IMR-90 (cell line): Measurements from ENCODE around the gene XRCC5. TPM values are rescaled to one million over a fixed set of nuclear protein-coding genes. Genes with fewer than 3 reads are reported as not detected.

ENCODE experiments used
- ATAC-seq: fragments of 200-7000 bp; cut with Tn5 transposase; 2 replicates; pipeline ENCODE4 v1.9.1; 2020; ENCODE audit warnings: low read depth, mild to moderate bottlenecking, moderate library complexity
- BruUV-seq: library from RNA; stranded (reverse); fragments of 400-500 nt; replicated peaks from 2 replicates; lab custom pipeline; 2021; lab: Mats Ljungman, UMichigan
- CTCF ChIA-PET: fragments of 300-600 bp; formaldehyde crosslinking; extraction: SDS; loops from one replicate; lab custom pipeline; 2021; ENCODE audit warnings: antibody characterized with exemption; lab: Yijun Ruan, JAX
- POLR2A ChIA-PET: fragments of 300-600 bp; sonication (Branson Sonifier 250); formaldehyde crosslinking; loops from one replicate; lab custom pipeline; 2022; ENCODE audit warnings: antibody characterized with exemption; ENCODE audit not compliant: unreplicated experiment; lab: Charles Lee
- DNase-seq: peaks from one replicate; pipeline ENCODE4 v3.0.0; 2013
- H2AFZ ChIP-seq: replicated peaks from 2 replicates; pipeline ENCODE3; 2013; ENCODE audit warnings: low read length, mild to moderate bottlenecking; ENCODE audit not compliant: poor library complexity
- H2AK5ac ChIP-seq: 2 replicates; pipeline ENCODE4 v1.6.1; 2013; ENCODE audit warnings: low read depth, low read length, inconsistent platforms
- H2AK9ac ChIP-seq: replicated peaks from 2 replicates; pipeline ENCODE3; 2013; ENCODE audit warnings: mild to moderate bottlenecking, low read depth, low read length, moderate library complexity; ENCODE audit not compliant: poor library complexity
- H2BK120ac ChIP-seq: 2 replicates; pipeline ENCODE4 v1.6.1; 2013; ENCODE audit warnings: low read depth, low read length, inconsistent platforms
- H2BK15ac ChIP-seq: 3 replicates; pipeline ENCODE4 v1.6.1; 2013; ENCODE audit warnings: low read depth, low read length, inconsistent platforms
- H2BK20ac ChIP-seq: 2 replicates; pipeline ENCODE4 v1.6.1; 2013; ENCODE audit warnings: low read depth, mild to moderate bottlenecking, inconsistent platforms, low read length, moderate library complexity
- H2BK5ac ChIP-seq: 2 replicates; pipeline ENCODE4 v1.6.1; 2013; ENCODE audit warnings: mild to moderate bottlenecking, low read depth, low read length, inconsistent platforms; ENCODE audit not compliant: poor library complexity, severe bottlenecking
- H3K14ac ChIP-seq: replicated peaks from 2 replicates; pipeline ENCODE4 v1.6.1; 2013; ENCODE audit warnings: low read depth, low read length, inconsistent platforms
- H3K18ac ChIP-seq: 2 replicates; pipeline ENCODE4 v1.6.1; 2013; ENCODE audit warnings: low read depth, low read length, control low read depth
- H3K23ac ChIP-seq: 2 replicates; pipeline ENCODE4 v1.6.1; 2013; ENCODE audit warnings: low read depth, low read length, inconsistent platforms
- H3K27ac ChIP-seq: 2 replicates; pipeline ENCODE4 v1.5.1; 2013; ENCODE audit warnings: mild to moderate bottlenecking, control low read depth, low read length; ENCODE audit not compliant: insufficient read depth
- H3K27me3 ChIP-seq: 2 replicates; pipeline ENCODE4 v1.6.1; 2013; ENCODE audit warnings: low read length; ENCODE audit not compliant: control insufficient read depth, insufficient read depth
- H3K36me3 ChIP-seq: 2 replicates; pipeline ENCODE4 v1.6.1; 2013; ENCODE audit warnings: low read length, mixed read lengths; ENCODE audit not compliant: control insufficient read depth, insufficient read depth
- H3K4ac ChIP-seq: 2 replicates; pipeline ENCODE4 v1.6.1; 2013; ENCODE audit warnings: low read depth, low read length, inconsistent platforms
- H3K4me1 ChIP-seq: 2 replicates; pipeline ENCODE4 v1.6.1; 2013; ENCODE audit warnings: low read length, mixed read lengths; ENCODE audit not compliant: control insufficient read depth, insufficient read depth
- H3K4me2 ChIP-seq: 2 replicates; pipeline ENCODE4 v1.6.1; 2013; ENCODE audit warnings: low read depth, mild to moderate bottlenecking, control low read depth, low read length, moderate library complexity
- H3K4me3 ChIP-seq: 2 replicates; pipeline ENCODE4 v1.5.1; 2013; ENCODE audit warnings: low read depth, mild to moderate bottlenecking, control low read depth, low read length, moderate library complexity; ENCODE audit not compliant: insufficient read depth
- H3K56ac ChIP-seq: 2 replicates; pipeline ENCODE4 v1.6.1; 2013; ENCODE audit warnings: low read length, inconsistent platforms; ENCODE audit not compliant: insufficient read depth; ENCODE audit errors: extremely low read depth
- H3K79me1 ChIP-seq, 2 experiments: 2 replicates each; pipeline ENCODE4 v1.6.1; 2013; ENCODE audit warnings: low read length in 2 of 2, inconsistent platforms in 1 of 2, low read depth in 1 of 2
- H3K9ac ChIP-seq: 2 replicates; pipeline ENCODE4 v1.6.1; 2013; ENCODE audit warnings: low read depth, low read length, control low read depth
- H3K9me1 ChIP-seq: 2 replicates; pipeline ENCODE4 v1.6.1; 2013; ENCODE audit warnings: low read length, inconsistent platforms; ENCODE audit not compliant: insufficient read depth
- H3K9me3 ChIP-seq: 2 replicates; pipeline ENCODE4 v1.6.1; 2013; ENCODE audit warnings: low read length; ENCODE audit not compliant: control insufficient read depth, insufficient read depth
- H4K20me1 ChIP-seq: 2 replicates; pipeline ENCODE4 v1.6.1; 2013; ENCODE audit warnings: low read length, inconsistent platforms; ENCODE audit not compliant: insufficient read depth
- H4K5ac ChIP-seq: 2 replicates; pipeline ENCODE4 v1.6.1; 2013; ENCODE audit warnings: mild to moderate bottlenecking, low read depth, low read length, control low read depth
- H4K8ac ChIP-seq, 2 experiments: 2 replicates each; pipeline ENCODE4 v1.6.1; 2013; ENCODE audit warnings: low read depth in 2 of 2, low read length in 2 of 2, control low read depth in 1 of 2, inconsistent platforms in 1 of 2
- H4K91ac ChIP-seq: 2 replicates; pipeline ENCODE4 v1.6.1; 2013; ENCODE audit warnings: low read depth, low read length, inconsistent platforms; ENCODE audit not compliant: insufficient read depth
- CEBPB ChIP-seq: IDR thresholded peaks from 2 replicates; pipeline ENCODE4 v1.6.1; 2012; ENCODE audit warnings: low read depth, low read length, improper control_type of control experiment
- CHD1 ChIP-seq: IDR thresholded peaks from 2 replicates; pipeline ENCODE4 v1.6.1; 2012; ENCODE audit warnings: low read depth, low read length, improper control_type of control experiment
- MAFK ChIP-seq: IDR thresholded peaks from 2 replicates; pipeline ENCODE4 v1.6.1; 2012; ENCODE audit warnings: low read depth, low read length, improper control_type of control experiment
- POLR2A ChIP-seq: IDR thresholded peaks from 2 replicates; pipeline ENCODE4 v1.6.1; 2012; ENCODE audit warnings: mild to moderate bottlenecking, low read depth, low read length
- RCOR1 ChIP-seq: IDR thresholded peaks from 2 replicates; pipeline ENCODE4 v1.6.1; 2012; ENCODE audit warnings: mild to moderate bottlenecking, low read length, improper control_type of control experiment; ENCODE audit not compliant: insufficient replicate concordance
- RFX5 ChIP-seq: IDR thresholded peaks from 2 replicates; pipeline ENCODE4 v1.8.0; 2012; ENCODE audit warnings: low read depth, mild to moderate bottlenecking, low read length, moderate library complexity
- WGBS, 2 experiments: methylation state at CpG; one replicate each; pipeline versions ENCODE4 v1.1.5 to v1.1.7; 2013; ENCODE audit warnings: missing lambda C conversion rate in 2 of 2; ENCODE audit not compliant: insufficient read length in 1 of 2; ENCODE audit errors: extremely low coverage in 2 of 2; 5-methylcytosine and 5-hydroxymethylcytosine counted together
- dilution Hi-C: fragments of 300-500 bp; cut with HindIII; formaldehyde crosslinking; loops from one replicate; pipeline ENCODE4 v1.14.3; 2018; ENCODE audit warnings: low sequenced_read_pairs; ENCODE audit not compliant: unreplicated experiment
- in situ Hi-C: fragments of 300-500 bp; cut with MboI; formaldehyde crosslinking; loops from 3 replicates; pipeline ENCODE4 v1.14.3; 2019; ENCODE audit warnings: low sequenced_read_pairs, inconsistent platforms, mixed read lengths
- intact Hi-C: fragments of 100-400 bp; cut with micrococcal nuclease; formaldehyde crosslinking; loops from 2 replicates; pipeline ENCODE4 v1.10.0; 2022
- polyA plus RNA-seq, 3 experiments: library from polyadenylated mRNA; depleted of rRNA; stranded (reverse); fragments of >200 nt; gene quantifications; 2 replicates each; pipeline ENCODE4 v1.2.3, GENCODE V29; 2012; ENCODE audit warnings: low replicate concordance in 1 of 3
- total RNA-seq: library from RNA; depleted of rRNA; stranded (reverse); fragments of >200 nt; gene quantifications from 2 replicates; pipeline ENCODE4 v1.2.3, GENCODE V29; 2012
- TF ChIP-seq, protein P1 (sequence below): fragments of 150-350 bp; IDR thresholded peaks from 2 replicates; pipeline ENCODE4 v1.6.1; 2016; ENCODE audit warnings: low read depth, mild to moderate bottlenecking, low read length, moderate library complexity, borderline replicate concordance
- TF ChIP-seq, protein P2 (sequence below): conservative IDR thresholded peaks from 2 replicates; pipeline ENCODE4 v1.5.1; 2012; ENCODE audit warnings: mild to moderate bottlenecking, low read depth, low read length, improper control_type of control experiment

XRCC5 gene
- total and polyA plus RNA-seq, 2 of the 4 experiments (the other 2 are of a cell fraction): 144 to 509 TPM

DNA sequence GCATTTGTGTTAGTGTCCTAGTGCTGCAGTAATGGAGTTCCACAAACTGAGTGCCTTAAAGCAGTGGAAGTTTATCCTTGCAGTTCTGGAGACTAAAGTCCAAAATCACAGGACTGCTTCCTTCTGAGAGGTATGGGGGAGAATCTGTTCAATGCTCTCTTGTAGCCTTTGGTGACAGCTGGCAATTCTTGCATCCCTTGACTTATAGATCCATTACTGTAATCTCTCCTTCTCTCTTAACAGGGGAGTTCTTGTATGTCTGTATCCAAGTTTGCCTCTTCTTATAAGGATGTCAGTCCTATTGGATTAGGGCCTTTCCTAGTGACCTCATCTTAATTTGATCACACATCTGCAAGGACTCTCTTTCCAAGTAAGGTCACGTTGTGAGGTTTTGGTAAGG lies 69.9 kb downstream of the XRCC5 start:
- Histone ChIP-seq H3K4me2 (no peak overlapping the region), H3K9ac (no peak overlapping the region), H4K5ac (no peak overlapping the region), H3K18ac (no peak overlapping the region), H3K9me3 (no peaks in the 10 kb centered on the region), H2AFZ (no peak overlapping the region), H2BK120ac (no peak overlapping the region), H2AK9ac (no peak overlapping the region), H4K20me1 (peaks cover 8% of the 10 kb centered on the region; the same call in 1 of the 2 replicates), H2AK5ac (no peak overlapping the region), H3K4ac (no peak overlapping the region), H4K91ac (no peak overlapping the region), H3K4me3 (no peak overlapping the region), H3K14ac (no peak overlapping the region), H3K23ac (no peak overlapping the region), H3K36me3 (peaks cover 38% of the 10 kb centered on the region), H2BK5ac (no peak overlapping the region), H3K4me1 (no peaks in the 10 kb centered on the region), H4K8ac (no peak overlapping the region), H3K79me1 (peaks cover 45 to 60% of the 10 kb centered on the region in 2 experiments), H2BK15ac (no peak overlapping the region), H3K27ac (no peak overlapping the region), H3K9me1 (no peaks in the 10 kb centered on the region; the same call in none of the 2 replicates), H3K56ac (no peak overlapping the region), H3K27me3 (no peaks in the 10 kb centered on the region), H2BK20ac (no peak overlapping the region)
- ChIA-PET POLR2A (no interaction called here), CTCF (no interaction called here)
- dilution Hi-C loops: no loop called here
- no TSS peak for BruUV-seq
- TF ChIP-seq, protein P1, sequence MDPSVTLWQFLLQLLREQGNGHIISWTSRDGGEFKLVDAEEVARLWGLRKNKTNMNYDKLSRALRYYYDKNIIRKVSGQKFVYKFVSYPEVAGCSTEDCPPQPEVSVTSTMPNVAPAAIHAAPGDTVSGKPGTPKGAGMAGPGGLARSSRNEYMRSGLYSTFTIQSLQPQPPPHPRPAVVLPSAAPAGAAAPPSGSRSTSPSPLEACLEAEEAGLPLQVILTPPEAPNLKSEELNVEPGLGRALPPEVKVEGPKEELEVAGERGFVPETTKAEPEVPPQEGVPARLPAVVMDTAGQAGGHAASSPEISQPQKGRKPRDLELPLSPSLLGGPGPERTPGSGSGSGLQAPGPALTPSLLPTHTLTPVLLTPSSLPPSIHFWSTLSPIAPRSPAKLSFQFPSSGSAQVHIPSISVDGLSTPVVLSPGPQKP: no peak
- TF ChIP-seq MAFK: no peak
- no peak for TF ChIP-seq CEBPB
- TF ChIP-seq, protein P2, sequence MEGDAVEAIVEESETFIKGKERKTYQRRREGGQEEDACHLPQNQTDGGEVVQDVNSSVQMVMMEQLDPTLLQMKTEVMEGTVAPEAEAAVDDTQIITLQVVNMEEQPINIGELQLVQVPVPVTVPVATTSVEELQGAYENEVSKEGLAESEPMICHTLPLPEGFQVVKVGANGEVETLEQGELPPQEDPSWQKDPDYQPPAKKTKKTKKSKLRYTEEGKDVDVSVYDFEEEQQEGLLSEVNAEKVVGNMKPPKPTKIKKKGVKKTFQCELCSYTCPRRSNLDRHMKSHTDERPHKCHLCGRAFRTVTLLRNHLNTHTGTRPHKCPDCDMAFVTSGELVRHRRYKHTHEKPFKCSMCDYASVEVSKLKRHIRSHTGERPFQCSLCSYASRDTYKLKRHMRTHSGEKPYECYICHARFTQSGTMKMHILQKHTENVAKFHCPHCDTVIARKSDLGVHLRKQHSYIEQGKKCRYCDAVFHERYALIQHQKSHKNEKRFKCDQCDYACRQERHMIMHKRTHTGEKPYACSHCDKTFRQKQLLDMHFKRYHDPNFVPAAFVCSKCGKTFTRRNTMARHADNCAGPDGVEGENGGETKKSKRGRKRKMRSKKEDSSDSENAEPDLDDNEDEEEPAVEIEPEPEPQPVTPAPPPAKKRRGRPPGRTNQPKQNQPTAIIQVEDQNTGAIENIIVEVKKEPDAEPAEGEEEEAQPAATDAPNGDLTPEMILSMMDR: no peak
- TF ChIP-seq CHD1: no peak
- TF ChIP-seq POLR2A: no peak
- no peak for TF ChIP-seq RFX5
- TF ChIP-seq RCOR1: no peak
- no peak for ATAC-seq
- no peak for DNase-seq
- no CpG with 5 or more reads among the region's 1 CpG for WGBS, 2 experiments
- intact Hi-C loops: no loop called here
- in situ Hi-C loops: no loop called here
